Transverse colon (tissue), 4 donors: ENCODE data around the gene PLAC1.

Experiments
- CTCF ChIP-seq, 5 experiments: fragments of 200-600 bp in 3 of 5; fragments of 450-650 bp in 2 of 5; sonication (generic) in 3 of 5; IDR thresholded peaks; 1 replicate in 2 of 5; 2 replicates in 3 of 5; pipeline ENCODE4 v1.5.1; 2016 to 2017; ENCODE audit warnings: antibody characterized with exemption in 5 of 5, inconsistent platforms in 3 of 5, mild to moderate bottlenecking in 2 of 5, moderate library complexity in 1 of 5
- POLR2A ChIP-seq: fragments of 450-650 bp; IDR thresholded peaks from one replicate; pipeline ENCODE4 v1.6.1; 2016; ENCODE audit warnings: antibody characterized with exemption, mild to moderate bottlenecking, moderate library complexity
- POLR2AphosphoS5 ChIP-seq, 3 donors: sonication (generic); formaldehyde crosslinking; IDR thresholded peaks; one replicate each; pipeline ENCODE4 v1.6.1; 2016; ENCODE audit warnings: antibody characterized with exemption in 3 of 3

GRCh38 chrX:134692233-134692632 is 34.0 kb upstream of the PLAC1 start:
- TF ChIP-seq POLR2AphosphoS5 (IDR thresholded peaks at IDR 0.05): no peak
- no peak for TF ChIP-seq CTCF (IDR thresholded peaks at IDR 0.05)
- TF ChIP-seq POLR2A: no peak
